ENCODE data around the gene WDFY1.

DNA sequence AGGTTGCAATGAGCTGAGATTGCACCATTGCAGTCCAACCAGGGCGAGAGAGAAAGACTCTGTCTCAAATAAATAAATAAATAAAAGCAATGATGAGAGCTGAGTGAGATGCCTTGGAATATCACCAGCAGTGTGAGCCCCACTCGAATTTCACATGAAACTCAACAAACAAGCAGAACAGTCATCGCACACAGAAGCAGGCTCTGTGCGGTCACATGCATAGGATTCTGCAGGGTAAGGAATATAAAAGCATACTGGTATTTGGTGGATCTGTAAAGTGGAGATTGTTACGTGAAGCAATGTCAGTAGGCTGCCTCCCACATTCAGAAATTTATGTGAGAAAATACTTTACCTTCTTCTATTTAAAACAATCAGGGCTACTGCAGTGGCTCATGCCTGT is 89.7 kb downstream of the WDFY1 start:
- TF ChIP-seq, protein P1, sequence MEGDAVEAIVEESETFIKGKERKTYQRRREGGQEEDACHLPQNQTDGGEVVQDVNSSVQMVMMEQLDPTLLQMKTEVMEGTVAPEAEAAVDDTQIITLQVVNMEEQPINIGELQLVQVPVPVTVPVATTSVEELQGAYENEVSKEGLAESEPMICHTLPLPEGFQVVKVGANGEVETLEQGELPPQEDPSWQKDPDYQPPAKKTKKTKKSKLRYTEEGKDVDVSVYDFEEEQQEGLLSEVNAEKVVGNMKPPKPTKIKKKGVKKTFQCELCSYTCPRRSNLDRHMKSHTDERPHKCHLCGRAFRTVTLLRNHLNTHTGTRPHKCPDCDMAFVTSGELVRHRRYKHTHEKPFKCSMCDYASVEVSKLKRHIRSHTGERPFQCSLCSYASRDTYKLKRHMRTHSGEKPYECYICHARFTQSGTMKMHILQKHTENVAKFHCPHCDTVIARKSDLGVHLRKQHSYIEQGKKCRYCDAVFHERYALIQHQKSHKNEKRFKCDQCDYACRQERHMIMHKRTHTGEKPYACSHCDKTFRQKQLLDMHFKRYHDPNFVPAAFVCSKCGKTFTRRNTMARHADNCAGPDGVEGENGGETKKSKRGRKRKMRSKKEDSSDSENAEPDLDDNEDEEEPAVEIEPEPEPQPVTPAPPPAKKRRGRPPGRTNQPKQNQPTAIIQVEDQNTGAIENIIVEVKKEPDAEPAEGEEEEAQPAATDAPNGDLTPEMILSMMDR (IDR thresholded peaks at IDR 0.05) = no peak
- no peak for TF ChIP-seq POLR2A (IDR thresholded peaks at IDR 0.05)

Measured in heart left ventricle (tissue), 13 donors.